Mucosa of rectum (tissue), 2 donors: ENCODE data around the gene MRPS34.
"Not testable (repeated sequence)": the region's sequence is repeated elsewhere in the genome, so short reads cannot be mapped to it uniquely, and the experiment has no call there.

ENCODE experiments used
- H3K27ac ChIP-seq, 2 donors: one replicate each; pipeline ENCODE4 v1.7.0; 2013; ENCODE audit warnings: inconsistent platforms in 2 of 2, low read depth in 2 of 2, low read length in 2 of 2
- H3K27me3 ChIP-seq, 2 donors: one replicate each; pipeline ENCODE4 v1.7.0; 2013; ENCODE audit warnings: low read length in 2 of 2; ENCODE audit not compliant: control insufficient read depth in 2 of 2, insufficient read depth in 2 of 2
- H3K36me3 ChIP-seq, 2 donors: one replicate each; pipeline ENCODE4 v1.7.0; 2013; ENCODE audit warnings: low read length in 2 of 2; ENCODE audit not compliant: control insufficient read depth in 2 of 2, insufficient read depth in 2 of 2
- H3K4me1 ChIP-seq, 2 donors: one replicate each; pipeline ENCODE4 v1.7.0; 2013; ENCODE audit warnings: low read length in 2 of 2, mild to moderate bottlenecking in 1 of 2; ENCODE audit not compliant: control insufficient read depth in 2 of 2, insufficient read depth in 2 of 2
- H3K4me3 ChIP-seq, 2 donors: one replicate each; pipeline ENCODE4 v1.7.0; 2013; ENCODE audit warnings: low read length in 2 of 2
- H3K9ac ChIP-seq, 2 donors: one replicate each; pipeline ENCODE4 v1.7.0; 2013; ENCODE audit warnings: low read length in 2 of 2, low read depth in 1 of 2, mild to moderate bottlenecking in 1 of 2
- H3K9me3 ChIP-seq, 2 donors: one replicate each; pipeline ENCODE4 v1.7.0; 2013; ENCODE audit warnings: low read length in 2 of 2; ENCODE audit not compliant: control insufficient read depth in 2 of 2
- donor health status: healthy.
- donor health status: Normal muscosa, but diverticular disease.

Gene MRPS34

DNA sequence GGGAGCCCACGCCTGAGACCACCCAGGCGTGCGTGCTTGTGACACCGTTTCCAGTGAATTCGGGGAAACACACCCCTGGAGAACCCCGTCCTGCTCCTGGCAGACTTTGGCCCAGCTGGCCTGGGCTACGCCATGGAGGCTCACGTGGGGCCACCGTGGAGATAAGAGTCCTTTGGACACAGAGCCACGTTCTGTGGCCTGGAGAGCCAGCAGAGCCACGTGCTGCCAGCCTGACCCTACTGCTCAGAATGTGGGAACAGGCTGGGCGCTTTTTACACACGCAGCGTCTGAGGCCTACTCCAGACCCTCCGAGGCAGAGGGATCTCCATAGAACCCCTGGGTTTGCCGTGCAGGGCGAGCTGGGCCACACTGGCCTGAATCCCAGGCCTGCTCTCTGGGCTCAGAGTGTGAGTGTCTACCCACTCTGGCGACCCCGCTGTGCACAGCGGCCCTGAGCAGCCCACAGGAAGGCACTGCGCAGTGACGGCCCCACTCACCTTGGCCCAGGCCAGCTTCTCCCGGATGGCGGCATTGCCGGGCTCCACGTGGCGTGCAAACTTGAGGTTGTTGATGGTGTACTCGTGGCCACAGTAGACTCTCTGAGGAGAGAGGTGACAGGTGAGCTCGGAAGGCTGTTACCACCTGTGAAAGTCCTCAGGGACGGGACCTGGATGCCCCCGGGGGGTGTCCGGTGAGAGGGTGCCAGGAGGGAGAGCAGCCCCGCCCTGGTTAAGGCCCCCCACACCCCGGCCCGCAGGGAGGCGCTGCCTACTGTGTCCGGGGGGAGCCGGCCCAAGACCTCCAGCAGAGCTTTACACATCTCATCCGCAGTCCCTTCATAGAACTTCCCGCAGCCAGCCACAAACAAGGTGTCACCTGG lies 43.7 kb upstream of the MRPS34 start:
- H3K27ac ChIP-seq, result no peak overlapping the region
- peaks cover 21 to 38% of the 10 kb centered on the region in 2 donors for H3K36me3 ChIP-seq
- H3K9ac ChIP-seq, result no peak overlapping the region
- H3K4me3 ChIP-seq, result no peak overlapping the region
- H3K27me3 ChIP-seq, result no peaks in the 10 kb centered on the region
- no peaks in the 10 kb centered on the region for H3K4me1 ChIP-seq
- no peaks in the 10 kb centered on the region for H3K9me3 ChIP-seq

DNA sequence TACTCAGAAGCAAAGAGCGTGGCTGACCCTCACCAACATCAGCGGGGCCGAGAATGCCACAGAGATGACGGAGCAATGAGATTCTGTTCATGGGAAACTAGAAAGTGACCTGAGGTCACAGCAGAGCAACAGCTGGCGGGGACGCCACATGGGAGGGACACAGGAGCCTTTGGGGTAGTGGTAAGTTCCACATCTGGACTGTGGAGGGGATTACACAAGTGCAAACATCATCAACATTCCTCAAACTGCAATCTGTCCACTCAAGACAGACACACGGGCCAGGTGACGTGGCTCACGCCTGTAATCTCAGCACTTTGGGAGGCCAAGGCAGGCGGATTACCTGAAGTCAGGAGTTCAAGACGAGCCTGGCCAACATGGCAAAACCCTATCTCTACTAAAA lies 42.5 kb upstream of the MRPS34 start:
- no peak overlapping the region for H3K27ac ChIP-seq
- no peak overlapping the region for H3K9ac ChIP-seq
- H3K27me3 ChIP-seq, result no peaks in the 10 kb centered on the region
- no peaks in the 10 kb centered on the region for H3K4me1 ChIP-seq
- H3K9me3 ChIP-seq, result no peaks in the 10 kb centered on the region
- no peak overlapping the region for H3K4me3 ChIP-seq
- peaks cover 21 to 32% of the 10 kb centered on the region in 2 donors for H3K36me3 ChIP-seq

- Histone ChIP-seq H3K9me3 (no peaks in the 10 kb centered on the region), H3K9ac (peak overlapping the region in 1 of 2 donors; percentile 6), H3K4me3 (no peak overlapping the region), H3K4me1 (no peaks in the 10 kb centered on the region), H3K27ac (no peak overlapping the region), H3K27me3 (no peaks in the 10 kb centered on the region), H3K36me3 (peaks cover 27 to 39% of the 10 kb centered on the region in 2 donors)
Observed at GRCh38 chr16:1812732-1813163, 39.8 kb upstream of the MRPS34 start.

DNA sequence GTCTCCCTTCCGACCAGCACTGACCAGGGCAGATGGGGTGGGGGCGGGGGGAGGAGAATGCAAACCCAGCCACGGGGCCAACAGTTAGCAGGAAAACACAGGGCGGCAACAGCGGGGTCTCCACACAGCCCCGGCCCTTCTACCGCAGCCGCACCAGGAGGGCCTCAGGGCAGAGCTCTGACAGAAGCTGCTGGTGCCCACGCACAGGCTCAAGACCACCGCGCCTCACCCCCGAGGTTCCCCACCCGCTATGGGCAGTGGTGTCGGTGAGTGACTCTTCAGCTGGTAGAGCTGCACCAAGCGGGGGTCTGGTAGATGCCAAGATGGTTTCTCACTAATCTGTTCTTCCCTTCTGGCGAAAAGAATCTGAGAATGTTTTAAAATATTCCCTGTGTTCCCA lies 37.6 kb upstream of the MRPS34 start:
- Histone ChIP-seq H3K36me3 (peaks cover 17 to 29% of the 10 kb centered on the region in 2 donors), H3K27me3 (no peaks in the 10 kb centered on the region), H3K9ac (no peak overlapping the region), H3K9me3 (no peaks in the 10 kb centered on the region), H3K27ac (no peak overlapping the region), H3K4me3 (no peak overlapping the region), H3K4me1 (no peaks in the 10 kb centered on the region)

DNA sequence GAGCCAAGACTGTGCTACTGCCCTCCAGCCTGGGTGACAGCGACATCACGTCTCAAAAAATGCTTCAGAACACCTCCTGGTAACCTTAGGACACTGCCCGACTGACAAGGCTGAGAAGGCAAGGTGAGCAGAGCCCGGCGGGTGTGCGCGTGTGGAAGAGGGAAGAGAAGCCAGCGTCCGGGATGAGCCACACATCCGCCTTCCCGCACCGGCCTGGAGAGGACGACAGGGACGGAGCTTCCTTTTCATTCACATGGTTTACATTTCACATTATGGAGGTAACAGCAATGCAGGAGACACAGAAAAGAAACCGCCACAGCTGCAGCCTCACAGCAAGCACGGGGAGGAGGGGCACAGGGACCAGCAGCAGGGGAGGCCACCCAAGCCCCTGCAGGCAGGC lies 37.2 kb upstream of the MRPS34 start:
- H3K27me3 ChIP-seq, result no peaks in the 10 kb centered on the region
- H3K27ac ChIP-seq, result no peak overlapping the region
- peaks cover 14 to 25% of the 10 kb centered on the region in 2 donors for H3K36me3 ChIP-seq
- no peak overlapping the region for H3K4me3 ChIP-seq
- no peaks in the 10 kb centered on the region for H3K4me1 ChIP-seq
- H3K9ac ChIP-seq, result no peak overlapping the region
- no peaks in the 10 kb centered on the region for H3K9me3 ChIP-seq

GRCh38 chr16:1809281-1809801 lies 36.4 kb upstream of the MRPS34 start:
- Histone ChIP-seq H3K27ac (no peak overlapping the region), H3K4me1 (no peaks in the 10 kb centered on the region), H3K9ac (no peak overlapping the region), H3K9me3 (no peaks in the 10 kb centered on the region), H3K27me3 (no peaks in the 10 kb centered on the region), H3K36me3 (peaks cover 14 to 25% of the 10 kb centered on the region in 2 donors), H3K4me3 (no peak overlapping the region)

GRCh38 chr16:1808691-1809090 lies 35.8 kb upstream of the MRPS34 start:
- Histone ChIP-seq H3K9ac (no peak overlapping the region), H3K27me3 (no peaks in the 10 kb centered on the region), H3K4me1 (no peaks in the 10 kb centered on the region), H3K27ac (no peak overlapping the region), H3K9me3 (no peaks in the 10 kb centered on the region), H3K36me3 (peaks cover 14 to 23% of the 10 kb centered on the region in 2 donors), H3K4me3 (no peak overlapping the region)

DNA sequence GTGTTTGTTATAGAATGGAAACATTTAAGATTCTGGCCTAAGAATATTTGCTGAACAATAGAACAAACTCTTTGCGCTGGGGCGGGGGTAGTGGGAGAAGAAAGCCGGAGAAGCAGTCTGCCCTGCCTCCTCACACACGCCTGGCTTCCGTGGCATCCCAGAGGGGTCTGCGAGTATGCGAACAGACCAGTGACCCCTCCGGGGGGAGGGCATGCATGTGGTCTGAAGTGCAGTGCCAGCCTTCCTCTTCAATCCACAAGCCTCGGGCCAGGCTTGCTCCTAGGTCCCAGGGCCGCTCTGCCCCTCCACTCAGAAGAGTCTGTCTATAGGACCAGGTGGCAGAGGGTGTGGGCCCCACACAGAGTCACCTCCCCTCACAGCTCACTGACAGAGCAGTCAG lies 34.7 kb upstream of the MRPS34 start:
- Histone ChIP-seq H3K4me3 (no peak overlapping the region), H3K27ac (no peak overlapping the region), H3K27me3 (no peaks in the 10 kb centered on the region), H3K9ac (no peak overlapping the region), H3K4me1 (no peaks in the 10 kb centered on the region), H3K36me3 (peaks cover 14 to 23% of the 10 kb centered on the region in 2 donors), H3K9me3 (no peaks in the 10 kb centered on the region)

- Histone ChIP-seq H3K27me3 (no peaks in the 10 kb centered on the region), H3K4me1 (no peaks in the 10 kb centered on the region), H3K36me3 (no peaks in the 10 kb centered on the region), H3K27ac (no peak overlapping the region), H3K9ac (no peak overlapping the region), H3K4me3 (no peak overlapping the region), H3K9me3 (no peaks in the 10 kb centered on the region)
Observed at GRCh38 chr16:1800701-1801100, 27.8 kb upstream of the MRPS34 start.

GRCh38 chr16:1799263-1799662 lies 26.3 kb upstream of the MRPS34 start:
- H3K9me3 ChIP-seq, H3K27me3 ChIP-seq, H3K36me3 ChIP-seq, H3K27ac ChIP-seq, H3K9ac ChIP-seq, H3K4me3 ChIP-seq, H3K4me1 ChIP-seq: not testable (repeated sequence)
